H1 (cell line): ENCODE results near the gene SYCE3. TPM values are rescaled to one million over a fixed set of nuclear protein-coding genes. Genes with fewer than 3 reads are reported as not detected.

Source experiments
- CTCF ChIA-PET: fragments of 300-600 bp; sonication (Branson Sonifier 250); formaldehyde crosslinking; loops from one replicate; lab custom pipeline; 2021; ENCODE audit not compliant: partially characterized antibody; lab: Charles Lee
- POLR2A ChIA-PET: fragments of 300-600 bp; sonication (Branson Sonifier 250); formaldehyde crosslinking; loops from one replicate; lab custom pipeline; 2021; ENCODE audit warnings: inconsistent platforms; ENCODE audit not compliant: partially characterized antibody; lab: Charles Lee
- DNase-seq, 2 experiments: peaks; one replicate each; pipeline versions ENCODE4 v3.0.0 to v3.0.0-alpha.2; 2010 to 2022; ENCODE audit warnings: low spot score in 2 of 2, low read depth in 1 of 2, mixed read lengths in 1 of 2
- FAIRE-seq: peaks from 2 replicates; lab custom pipeline; 2011; peaks lifted over from hg19 to GRCh38; lab: Jason Lieb, UNC
- H2AFZ ChIP-seq: 2 replicates; pipeline ENCODE4 v1.8.1; 2012; ENCODE audit warnings: low read length, inconsistent platforms
- H2AK5ac ChIP-seq: 2 replicates; pipeline ENCODE4 v1.6.1; 2013; ENCODE audit warnings: low read depth, low read length
- H2BK120ac ChIP-seq: replicated peaks from 2 replicates; pipeline ENCODE3; 2013; ENCODE audit warnings: low read depth, low read length, inconsistent platforms
- H2BK12ac ChIP-seq: 2 replicates; pipeline ENCODE4 v1.6.1; 2013; ENCODE audit warnings: low read depth, low read length
- H2BK15ac ChIP-seq: 2 replicates; pipeline ENCODE4 v1.6.1; 2013; ENCODE audit warnings: low read length
- H2BK20ac ChIP-seq: 2 replicates; pipeline ENCODE4 v1.6.1; 2013; ENCODE audit warnings: low read length
- H2BK5ac ChIP-seq: 2 replicates; pipeline ENCODE4 v1.6.1; 2013; ENCODE audit warnings: low read depth, low read length
- H3K14ac ChIP-seq: 2 replicates; pipeline ENCODE4 v1.6.1; 2013; ENCODE audit warnings: inconsistent platforms; ENCODE audit not compliant: insufficient read length
- H3K18ac ChIP-seq: 2 replicates; pipeline ENCODE4 v1.6.1; 2013; ENCODE audit warnings: low read length; ENCODE audit errors: extremely low read depth
- H3K23ac ChIP-seq: 2 replicates; pipeline ENCODE4 v1.6.1; 2013; ENCODE audit warnings: inconsistent platforms; ENCODE audit not compliant: insufficient read length
- H3K23me2 ChIP-seq: 2 replicates; pipeline ENCODE4 v1.6.1; 2013; ENCODE audit warnings: low read depth, low read length
- H3K27ac ChIP-seq: 2 replicates; pipeline ENCODE4 v1.6.1; 2011; ENCODE audit warnings: low read depth, low read length, inconsistent platforms
- H3K27me3 ChIP-seq, 4 experiments: replicated peaks in 1 of 4; 1 replicate in 1 of 4; 2 replicates in 3 of 4; pipeline versions ENCODE4 v1.6.1 to v1.8.1; 2011 to 2013; ENCODE audit warnings: low read length in 3 of 4, mild to moderate bottlenecking in 3 of 4, inconsistent platforms in 2 of 4, mixed read lengths in 2 of 4, moderate library complexity in 1 of 4; ENCODE audit not compliant: control insufficient read depth in 3 of 4, insufficient read depth in 3 of 4; ENCODE audit errors: extremely low read depth in 1 of 4
- H3K36me3 ChIP-seq, 4 experiments: 2 replicates each; pipeline versions ENCODE4 v1.6.1 to v1.8.1; 2011 to 2013; ENCODE audit warnings: mild to moderate bottlenecking in 4 of 4, low read length in 3 of 4, moderate library complexity in 2 of 4, control low read depth in 1 of 4, inconsistent platforms in 1 of 4; ENCODE audit not compliant: insufficient read depth in 4 of 4, control insufficient read depth in 2 of 4
- H3K4ac ChIP-seq: replicated peaks from 2 replicates; pipeline ENCODE3; 2013; ENCODE audit warnings: low read length, low read depth, mixed read lengths, inconsistent platforms; ENCODE audit not compliant: insufficient read length
- H3K4me1 ChIP-seq, 4 experiments: replicated peaks in 1 of 4; 1 replicate in 1 of 4; 2 replicates in 3 of 4; pipeline versions ENCODE4 v1.6.1 to v1.8.1; 2011 to 2013; ENCODE audit warnings: low read length in 3 of 4, inconsistent platforms in 2 of 4, mixed read lengths in 1 of 4; ENCODE audit not compliant: insufficient read depth in 4 of 4, control insufficient read depth in 3 of 4
- H3K4me2 ChIP-seq, 2 experiments: 2 replicates each; pipeline versions ENCODE4 v1.6.1 to v1.8.1; 2011 to 2013; ENCODE audit warnings: low read depth in 2 of 2, low read length in 2 of 2, control low read depth in 1 of 2, inconsistent platforms in 1 of 2, mild to moderate bottlenecking in 1 of 2; ENCODE audit not compliant: insufficient read depth in 1 of 2
- H3K4me3 ChIP-seq, 4 experiments: fragments of 200-600, 300-600 bp in 1 of 4; sonication (generic), shearing (Covaris generic), sonication (Bioruptor Twin) in 1 of 4; 2 replicates each; pipeline versions ENCODE4 v1.5.1 to v1.8.1; 2011 to 2016; ENCODE audit warnings: low read length in 4 of 4, low read depth in 3 of 4, control low read depth in 2 of 4, inconsistent platforms in 2 of 4, mild to moderate bottlenecking in 2 of 4, mixed read lengths in 1 of 4, moderate library complexity in 1 of 4; ENCODE audit not compliant: insufficient read depth in 2 of 4; ENCODE audit errors: extremely low read depth in 1 of 4
- H3K56ac ChIP-seq: replicated peaks from 2 replicates; pipeline ENCODE3; 2013; ENCODE audit warnings: low read depth, mild to moderate bottlenecking, mixed read lengths, low read length, inconsistent platforms; ENCODE audit not compliant: insufficient read length
- H3K79me1 ChIP-seq: 2 replicates; pipeline ENCODE4 v1.6.1; 2013; ENCODE audit warnings: low read depth, low read length, control low read depth
- H3K79me2 ChIP-seq, 2 experiments: 2 replicates each; pipeline versions ENCODE4 v1.6.1 to v1.8.1; 2012 to 2013; ENCODE audit warnings: low read length in 2 of 2, mild to moderate bottlenecking in 2 of 2, inconsistent platforms in 1 of 2; ENCODE audit not compliant: insufficient read depth in 2 of 2, control insufficient read depth in 1 of 2
- H3K9ac ChIP-seq, 4 experiments: replicated peaks in 1 of 4; 1 replicate in 1 of 4; 2 replicates in 3 of 4; pipeline versions ENCODE4 v1.6.1 to v1.8.1; 2011 to 2013; ENCODE audit warnings: low read depth in 3 of 4, low read length in 3 of 4, control low read depth in 2 of 4, mild to moderate bottlenecking in 2 of 4, moderate library complexity in 2 of 4, inconsistent platforms in 1 of 4; ENCODE audit errors: extremely low read depth in 1 of 4
- H3K9me3 ChIP-seq, 2 experiments: 2 replicates each; pipeline versions ENCODE4 v1.6.1 to v1.8.1; 2012 to 2013; ENCODE audit warnings: mild to moderate bottlenecking in 2 of 2, moderate library complexity in 2 of 2, control low read depth in 1 of 2, inconsistent platforms in 1 of 2, low read depth in 1 of 2, low read length in 1 of 2, mixed read lengths in 1 of 2; ENCODE audit not compliant: insufficient read depth in 2 of 2
- H4K20me1 ChIP-seq, 2 experiments: replicated peaks in 1 of 2; 2 replicates each; pipeline versions ENCODE3 to v1.8.1; 2011 to 2013; ENCODE audit warnings: inconsistent platforms in 2 of 2, low read length in 2 of 2, mild to moderate bottlenecking in 1 of 2; ENCODE audit not compliant: insufficient read depth in 2 of 2, control insufficient read depth in 1 of 2
- H4K5ac ChIP-seq: 2 replicates; pipeline ENCODE4 v1.6.1; 2013; ENCODE audit warnings: low read length, low read depth, mixed read lengths, inconsistent platforms; ENCODE audit not compliant: insufficient read length
- H4K8ac ChIP-seq: 2 replicates; pipeline ENCODE4 v1.8.0; 2013; ENCODE audit warnings: mild to moderate bottlenecking, moderate library complexity, low read length, inconsistent platforms; ENCODE audit not compliant: insufficient read depth; ENCODE audit errors: extremely low read depth
- H4K91ac ChIP-seq: replicated peaks from 2 replicates; pipeline ENCODE3; 2013; ENCODE audit warnings: low read length, mixed read lengths, inconsistent platforms; ENCODE audit not compliant: insufficient read length
- WGBS, 2 experiments: shearing (Covaris generic) in 1 of 2; methylation state at CpG; one replicate each; pipeline versions ENCODE4 v1.1.6 to v1.1.7; 2013 to 2015; ENCODE audit warnings: low lambda C conversion rate in 2 of 2, mixed read lengths in 2 of 2, inconsistent platforms in 1 of 2, low coverage in 1 of 2, missing lambda C conversion rate in 1 of 2; ENCODE audit not compliant: insufficient replicate concordance in 2 of 2, insufficient coverage in 1 of 2, insufficient read length in 1 of 2; ENCODE audit errors: extremely low coverage in 1 of 2, missing lambda C conversion rate in 1 of 2; 5-methylcytosine and 5-hydroxymethylcytosine counted together
- polyA plus RNA-seq, 7 experiments: library from polyadenylated mRNA; depleted of rRNA in 3 of 7; stranded (reverse) in 5 of 7; unstranded in 2 of 7; fragments of >200 nt in 5 of 7; fragments of 200-250 nt in 2 of 7; gene quantifications; 1 replicate in 5 of 7; 2 replicates in 1 of 7; 4 replicates in 1 of 7; pipeline versions ENCODE4 v1.2.1 to v1.2.3, GENCODE V29; 2011 to 2013; ENCODE audit warnings: missing spikeins in 2 of 7, mixed read lengths in 2 of 7
- total RNA-seq: library from RNA; stranded (reverse); fragmentation: NEBNext Ultra II Directional; extraction: Animal tissue kit (Norgen Biotek cat#: 25700); gene quantifications from 2 replicates; pipeline ENCODE4 v1.2.1, GENCODE V29; 2021

The SYCE3 gene
- total and polyA plus RNA-seq, 2 of the 8 experiments (the other 6 are each of a cell fraction or from before 2014, with no cell fraction given) = 1.9 TPM; not detected in 1

DNA sequence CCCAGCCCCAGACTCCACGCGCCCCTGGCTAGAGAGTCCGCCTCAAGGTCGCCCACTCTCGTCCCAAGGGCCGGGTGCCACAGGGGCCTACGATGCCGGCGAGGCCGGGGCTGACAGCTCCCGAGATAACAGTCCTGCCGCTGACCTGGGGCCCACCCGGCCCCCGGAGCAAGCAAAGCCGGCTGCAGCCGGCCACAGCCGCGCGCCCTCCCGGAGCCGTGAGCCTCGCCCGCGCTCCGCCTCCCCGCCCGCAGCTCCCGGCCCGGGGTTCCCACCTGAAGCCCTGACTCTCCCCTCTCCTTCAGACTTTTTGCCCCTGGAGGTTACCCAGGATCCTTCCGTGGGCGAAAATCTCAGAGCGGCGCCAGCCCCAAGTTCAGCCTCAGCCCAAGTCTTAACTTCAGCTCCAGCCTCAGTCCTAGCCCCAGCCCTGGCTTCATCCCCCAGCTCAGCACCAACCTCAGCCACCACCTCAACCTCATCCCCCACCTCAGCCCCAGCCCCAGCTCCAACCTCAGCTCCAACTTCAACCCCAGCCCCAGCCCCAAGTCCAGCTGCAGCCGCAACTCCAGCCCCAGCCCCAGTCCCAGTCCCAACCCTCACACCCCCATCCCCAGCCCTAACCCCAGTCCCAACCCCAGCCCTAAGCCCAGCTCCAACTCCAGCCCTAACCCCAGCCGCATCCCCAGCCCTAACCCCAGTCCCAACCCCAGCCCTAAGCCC is 15.3 kb downstream of the SYCE3 start:
- Histone ChIP-seq H3K4me3 (no peak overlapping the region), H2BK12ac (no peak overlapping the region), H2BK15ac (no peak overlapping the region), H3K14ac (no peak overlapping the region), H2BK120ac (no peak overlapping the region), H2AK5ac (no peak overlapping the region), H2AFZ (no peak overlapping the region), H4K91ac (no peak overlapping the region), H4K20me1 (no peaks in the 10 kb centered on the region), H3K9me3 (no peaks in the 10 kb centered on the region), H3K23ac (no peak overlapping the region), H3K27ac (no peak overlapping the region), H3K79me1 (no peaks in the 10 kb centered on the region), H3K18ac (no peak overlapping the region), H3K36me3 (no peaks in the 10 kb centered on the region), H4K8ac (no peak overlapping the region; the same call in 1 of the 2 replicates), H3K79me2 (no peaks in the 10 kb centered on the region), H3K56ac (no peak overlapping the region), H2BK5ac (no peak overlapping the region; the same call in 1 of the 2 replicates), H3K4me2 (no peak overlapping the region), H3K4me1 (peaks cover 0 to 5% (median 1%) of the 10 kb centered on the region in 4 experiments; a peak in 2 of 7 replicates), H3K27me3 (peaks cover 0 to 13% (median 7%) of the 10 kb centered on the region in 4 experiments; a peak in 5 of 7 replicates), H3K4ac (no peak overlapping the region), H3K23me2 (no peaks in the 10 kb centered on the region), H3K9ac (no peak overlapping the region), H2BK20ac (no peak overlapping the region), H4K5ac (no peak overlapping the region)
- no peak for FAIRE-seq
- ChIA-PET CTCF (interaction anchor here (0.7 to 2.5 kb wide), 12 partner anchors 9 to 336 kb away, joined by 3 to 9 read pairs (median 4); partner anchors contain the start of genes SCO2 and SYCE3), POLR2A (interaction anchor here (1.1 kb wide), 1 partner anchor 22 kb away, joined by 4 read pairs; the partner anchor contains the start of gene SCO2)
- no peak for DNase-seq
- 88% methylated on average over 21 of the region's 35 CpGs; no CpG with 5 or more reads in 1 of the 2 experiments for WGBS, 2 experiments
